DND-41 (cell line): Measurements from ENCODE around the gene PGAP2.

ENCODE experiments used
- EZH2 ChIP-seq: IDR thresholded peaks from 3 replicates; pipeline ENCODE4 v1.6.1; 2012; ENCODE audit warnings: borderline replicate concordance, low read depth, mild to moderate bottlenecking, moderate library complexity, low read length, inconsistent platforms; ENCODE audit not compliant: severe bottlenecking
- TF ChIP-seq, protein P1 (sequence below): IDR thresholded peaks from 2 replicates; pipeline ENCODE4 v1.5.1; 2012; ENCODE audit warnings: borderline replicate concordance, low read length, moderate library complexity, mild to moderate bottlenecking; ENCODE audit not compliant: poor library complexity, severe bottlenecking; ENCODE audit errors: extremely low read depth

DNA sequence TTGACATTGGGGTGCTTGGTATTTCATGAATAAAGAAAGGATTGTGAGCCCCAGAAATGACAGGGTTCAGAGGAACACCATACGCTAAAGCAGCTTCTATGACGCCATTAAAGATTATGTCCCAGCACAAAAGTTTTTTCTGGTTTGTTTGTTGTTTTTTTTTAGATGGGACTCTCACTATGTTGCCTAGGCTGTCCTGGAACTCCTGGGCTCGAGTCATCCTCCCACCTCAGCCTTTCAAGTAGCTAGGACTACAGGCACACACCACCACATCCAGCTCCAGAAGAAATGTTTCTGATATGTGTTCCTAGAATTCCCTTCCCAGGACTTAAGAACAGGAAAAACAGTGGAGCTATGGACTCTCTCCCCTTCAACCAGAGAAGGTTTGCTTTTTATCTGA lies 35.0 kb downstream of the PGAP2 start:
- TF ChIP-seq, protein P1, sequence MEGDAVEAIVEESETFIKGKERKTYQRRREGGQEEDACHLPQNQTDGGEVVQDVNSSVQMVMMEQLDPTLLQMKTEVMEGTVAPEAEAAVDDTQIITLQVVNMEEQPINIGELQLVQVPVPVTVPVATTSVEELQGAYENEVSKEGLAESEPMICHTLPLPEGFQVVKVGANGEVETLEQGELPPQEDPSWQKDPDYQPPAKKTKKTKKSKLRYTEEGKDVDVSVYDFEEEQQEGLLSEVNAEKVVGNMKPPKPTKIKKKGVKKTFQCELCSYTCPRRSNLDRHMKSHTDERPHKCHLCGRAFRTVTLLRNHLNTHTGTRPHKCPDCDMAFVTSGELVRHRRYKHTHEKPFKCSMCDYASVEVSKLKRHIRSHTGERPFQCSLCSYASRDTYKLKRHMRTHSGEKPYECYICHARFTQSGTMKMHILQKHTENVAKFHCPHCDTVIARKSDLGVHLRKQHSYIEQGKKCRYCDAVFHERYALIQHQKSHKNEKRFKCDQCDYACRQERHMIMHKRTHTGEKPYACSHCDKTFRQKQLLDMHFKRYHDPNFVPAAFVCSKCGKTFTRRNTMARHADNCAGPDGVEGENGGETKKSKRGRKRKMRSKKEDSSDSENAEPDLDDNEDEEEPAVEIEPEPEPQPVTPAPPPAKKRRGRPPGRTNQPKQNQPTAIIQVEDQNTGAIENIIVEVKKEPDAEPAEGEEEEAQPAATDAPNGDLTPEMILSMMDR: no peak
- no peak for TF ChIP-seq EZH2
